Measurements from ENCODE around the gene CFAP73. TPM values are rescaled to one million over a fixed set of nuclear protein-coding genes. Genes with fewer than 3 reads are reported as not detected.
A peak's percentile ranks its signal among the peaks of the same experiment; 100 is the strongest.

The CFAP73 gene
- total RNA-seq, 4 donors from 2014 or later, result 1.0 to 2.6 (median 2.0) TPM

DNA sequence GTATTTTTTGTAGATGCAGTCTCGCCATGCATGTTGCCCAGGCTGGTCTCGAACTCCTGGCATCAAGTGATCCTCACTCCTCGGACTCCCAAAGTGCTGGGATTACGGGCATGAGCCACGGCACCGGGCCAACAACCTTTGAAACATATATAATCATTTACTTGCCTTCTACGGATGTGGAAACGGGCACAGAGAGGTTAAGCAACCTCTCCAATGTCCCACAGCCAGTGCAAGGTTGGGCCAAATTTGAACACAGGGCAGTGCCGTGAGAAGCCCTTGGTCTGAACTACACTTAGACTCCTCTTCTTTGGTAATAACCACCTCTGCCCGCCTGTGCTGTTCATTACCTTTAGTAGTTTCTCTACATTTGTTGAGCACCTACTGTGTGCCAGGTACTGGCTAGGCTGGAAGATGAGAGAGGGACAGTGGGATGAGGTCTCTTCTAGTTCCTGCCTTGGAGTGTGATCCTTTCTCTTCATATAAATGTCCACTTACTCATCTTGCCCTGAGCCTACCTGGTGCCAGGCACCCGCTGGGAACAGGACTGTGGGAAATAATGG lies 33.6 kb downstream of the CFAP73 start:
- peaks cover 42% of the 10 kb centered on the region for H3K4me1 ChIP-seq
- no peaks in the 10 kb centered on the region for H3K9me3 ChIP-seq
- H3K4me3 ChIP-seq, result no peak overlapping the region
- no peak for DNase-seq (ENCODE audit: low spot score in 2 of 2)
- H3K27ac ChIP-seq, result no peak overlapping the region
- WGBS, result 93% methylated on average over 11 of the region's 11 CpGs
- peaks cover 28% of the 10 kb centered on the region for H3K36me3 ChIP-seq
- TF ChIP-seq POLR2A (IDR thresholded peaks at IDR 0.05), result no peak
- no peaks in the 10 kb centered on the region for H3K27me3 ChIP-seq

GRCh38 chr12:113184098-113184899 lies 34.8 kb downstream of the CFAP73 start:
- TF ChIP-seq POLR2A (IDR thresholded peaks at IDR 0.05) (no peak), POLR2AphosphoS5 (IDR thresholded peaks at IDR 0.05) (no peak), EP300 (IDR thresholded peaks at IDR 0.05) (no peak)
- peaks cover 20% of the 10 kb centered on the region for H3K36me3 ChIP-seq
- no peaks in the 10 kb centered on the region for H3K9me3 ChIP-seq
- H3K27ac ChIP-seq, result peak overlapping the region; percentile 99
- 38% methylated on average over 19 of the region's 26 CpGs for WGBS
- peak overlapping the region; percentile 99 for H3K4me3 ChIP-seq
- H3K4me1 ChIP-seq, result peaks cover 45% of the 10 kb centered on the region
- H3K27me3 ChIP-seq, result no peaks in the 10 kb centered on the region
- peak in 1 of 2 donors; percentile 78 for DNase-seq (ENCODE audit: low spot score in 2 of 2)

GRCh38 chr12:113184900-113185179 lies 35.3 kb downstream of the CFAP73 start:
- Histone ChIP-seq H3K4me3 (peak overlapping the region; percentile 99), H3K27me3 (no peaks in the 10 kb centered on the region), H3K36me3 (peaks cover 14% of the 10 kb centered on the region), H3K27ac (peak overlapping the region; percentile 99), H3K4me1 (peaks cover 45% of the 10 kb centered on the region), H3K9me3 (no peaks in the 10 kb centered on the region)
- TF ChIP-seq CTCF (IDR thresholded peaks at IDR 0.05) (no peak), POLR2AphosphoS5 (IDR thresholded peaks at IDR 0.05) (no peak), EP300 (IDR thresholded peaks at IDR 0.05) (no peak), POLR2A (IDR thresholded peaks at IDR 0.05) (no peak)
- DNase-seq (ENCODE audit: low spot score in 2 of 2), result peak; percentile 92 to 95
- WGBS, result 0% methylated on average over 19 of the region's 20 CpGs

- WGBS, result under 1% methylated on average over 52 of the region's 89 CpGs
- peaks cover 9% of the 10 kb centered on the region for H3K36me3 ChIP-seq
- H3K9me3 ChIP-seq, result no peaks in the 10 kb centered on the region
- DNase-seq (ENCODE audit: low spot score in 2 of 2), result peak; percentile 88 to 89
- H3K27me3 ChIP-seq, result no peaks in the 10 kb centered on the region
- H3K4me1 ChIP-seq, result peaks cover 45% of the 10 kb centered on the region
- peak within 1 kb of the TSS; percentile 99 for H3K27ac ChIP-seq
- peak within 1 kb of the TSS; percentile 99 for H3K4me3 ChIP-seq
- peak in 2 of 3 donors; percentile 79 to 90 for TF ChIP-seq POLR2AphosphoS5 (IDR thresholded peaks at IDR 0.05)
- TF ChIP-seq EP300 (IDR thresholded peaks at IDR 0.05), result no peak
- TF ChIP-seq CTCF (IDR thresholded peaks at IDR 0.05), result no peak
- peak in 1 of 2 donors; percentile 60 for TF ChIP-seq POLR2A (IDR thresholded peaks at IDR 0.05)
Observed at GRCh38 chr12:113185180-113186032, 35.9 kb downstream of the CFAP73 start, which contains the start of the genes DDX54 and RITA1. DDX54 (minus strand) TSS chr12:113185478; CDS start chr12:113185451, 27 bp downstream. RITA1 (plus strand) TSS chr12:113185721; CDS start chr12:113186747, 1,026 bp downstream.

DNA sequence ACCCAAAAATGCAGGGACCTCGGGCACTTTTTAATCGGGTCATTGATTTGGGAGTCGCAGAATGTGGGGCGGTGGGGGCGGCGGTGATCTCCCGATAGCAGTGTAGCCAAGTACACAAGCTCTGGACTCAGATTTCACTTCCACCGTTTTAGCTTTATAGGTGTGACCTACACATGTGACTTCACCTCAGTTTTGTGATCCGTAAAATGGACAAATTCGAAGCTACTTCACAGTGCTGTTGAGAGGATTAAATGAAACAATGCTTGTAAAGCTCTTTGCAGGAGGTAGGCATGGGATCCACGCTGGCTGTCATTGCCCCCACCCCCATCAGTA lies 36.5 kb downstream of the CFAP73 start:
- 7% methylated on average over 11 of the region's 11 CpGs for WGBS
- H3K27me3 ChIP-seq, result no peaks in the 10 kb centered on the region
- no peak for DNase-seq (ENCODE audit: low spot score in 2 of 2)
- peaks cover 4% of the 10 kb centered on the region for H3K36me3 ChIP-seq
- TF ChIP-seq EP300 (IDR thresholded peaks at IDR 0.05) (no peak), POLR2A (IDR thresholded peaks at IDR 0.05) (no peak), POLR2AphosphoS5 (IDR thresholded peaks at IDR 0.05) (no peak), CTCF (IDR thresholded peaks at IDR 0.05) (no peak)
- no peaks in the 10 kb centered on the region for H3K9me3 ChIP-seq
- H3K4me3 ChIP-seq, result peak overlapping the region; percentile 99
- H3K4me1 ChIP-seq, result peaks cover 45% of the 10 kb centered on the region
- peak overlapping the region; percentile 99 for H3K27ac ChIP-seq
